Measurements from ENCODE around the gene FBXO17. TPM values are rescaled to one million over a fixed set of nuclear protein-coding genes. Genes with fewer than 3 reads are reported as not detected.

The FBXO17 gene
- total and polyA plus RNA-seq, 2 of the 13 experiments (the other 11 are each of a cell fraction or from before 2014, with no cell fraction given): 22.1 to 58.7 TPM

- TF ChIP-seq TRAFD1 (CRISPR knock-in tag; IDR thresholded peaks at IDR 0.05; ENCODE audit: borderline replicate concordance) (no peak), ATF7 (IDR thresholded peaks at IDR 0.05) (no peak), ATF7 (CRISPR knock-in tag; IDR thresholded peaks at IDR 0.05) (no peak), ZNF720 (CRISPR knock-in tag; IDR thresholded peaks at IDR 0.05) (no peak), ETV5 (CRISPR knock-in tag; IDR thresholded peaks at IDR 0.05; ENCODE audit: borderline replicate concordance) (no peak), ZBTB34 (CRISPR knock-in tag; IDR thresholded peaks at IDR 0.05) (no peak), ERF (CRISPR knock-in tag; IDR thresholded peaks at IDR 0.05) (no peak)
Observed at GRCh38 chr19:39017026-39017425, 41.5 kb upstream of the FBXO17 start (continued).

- H4K20me1 ChIP-seq (ENCODE audit: insufficient read depth, low read length): no peaks in the 10 kb centered on the region
- FAIRE-seq (no peak), ATAC-seq (no peak), DNase-seq (ENCODE audit: low spot score) (no peak)
- H3K4me1 ChIP-seq (ENCODE audit: insufficient read depth, low read length): no peaks in the 10 kb centered on the region
- no peak overlapping the region for H3K27ac ChIP-seq (ENCODE audit: extremely low read length, insufficient read depth, low read length)
- no peak overlapping the region for H3K4me2 ChIP-seq (ENCODE audit: low read depth, low read length)
- CTCF ChIA-PET (ENCODE audit: low intra/inter-chr PET ratio, low total read pairs): no interaction called here
- H3K79me2 ChIP-seq (ENCODE audit: insufficient read depth, low read length): no peaks in the 10 kb centered on the region
- BruUV-seq (replicated peaks): no TSS peak
- 68% methylated on average over 7 of the region's 7 CpGs for WGBS (ENCODE audit: low lambda C conversion rate)
- no peaks in the 10 kb centered on the region for H3K27me3 ChIP-seq (ENCODE audit: control insufficient read depth in 1 of 2, insufficient read depth in 2 of 2, low read length in 2 of 2)
- POLR2A ChIA-PET: no interaction called here
- intact Hi-C loops (cut with micrococcal nuclease; ENCODE audit: unreplicated experiment): no loop called here
- in situ Hi-C loops (cut with HindIII; ENCODE audit: extremely low pct_ligation_motif_present, low pct_unique_long_range_greater_than_20kb): no loop called here
- H3K4me3 ChIP-seq (replicated peaks in 1 of 3; ENCODE audit: insufficient read depth in 1 of 3, low read depth in 2 of 3, low read length in 3 of 3): no peak overlapping the region
- H3K9ac ChIP-seq (ENCODE audit: insufficient read depth, low read depth, low read length): no peak overlapping the region
- H2AFZ ChIP-seq (ENCODE audit: low read length): no peak overlapping the region
- H3K36me3 ChIP-seq (replicated peaks in 1 of 2; ENCODE audit: control insufficient read depth in 1 of 2, insufficient read depth in 2 of 2, low read length in 2 of 2): no peaks in the 10 kb centered on the region
- H3K9me3 ChIP-seq (ENCODE audit: low read length): no peaks in the 10 kb centered on the region
- TF ChIP-seq NKX3-1 (CRISPR knock-in tag; IDR thresholded peaks at IDR 0.05) (no peak), NONO (IDR thresholded peaks at IDR 0.05) (no peak), NONO (CRISPR knock-in tag; conservative IDR thresholded peaks at IDR 0.05) (no peak), SAFB2 (CRISPR knock-in tag; IDR thresholded peaks at IDR 0.05; ENCODE audit: borderline replicate concordance, low read depth) (no peak), SAP130 (CRISPR knock-in tag; IDR thresholded peaks at IDR 0.05; ENCODE audit: low read depth) (no peak), HNF4A (CRISPR knock-in tag; IDR thresholded peaks at IDR 0.05) (no peak), ZMYM3 (CRISPR knock-in tag; IDR thresholded peaks at IDR 0.05) (no peak), TCF7 (IDR thresholded peaks at IDR 0.05; ENCODE audit: low read depth) (no peak), ISL2 (CRISPR knock-in tag; IDR thresholded peaks at IDR 0.05) (no peak), SNAI1 (CRISPR knock-in tag; IDR thresholded peaks at IDR 0.05; ENCODE audit: borderline replicate concordance) (no peak), STAT6 (CRISPR knock-in tag; IDR thresholded peaks at IDR 0.05; ENCODE audit: borderline replicate concordance) (no peak), LCORL (IDR thresholded peaks at IDR 0.05) (no peak), LCORL (CRISPR knock-in tag; IDR thresholded peaks at IDR 0.05) (no peak), GABPA (IDR thresholded peaks at IDR 0.05; ENCODE audit: low read depth, low read length) (no peak), GABPA (CRISPR knock-in tag; IDR thresholded peaks at IDR 0.05; ENCODE audit: low read depth) (no peak), ZNF17 (CRISPR knock-in tag; IDR thresholded peaks at IDR 0.05) (no peak)
Observed at GRCh38 chr19:39014037-39014436, 38.5 kb upstream of the FBXO17 start.
